Thyroid gland (tissue), 4 donors: ENCODE data around the gene LSM14A. TPM values are rescaled to one million over a fixed set of nuclear protein-coding genes. Genes with fewer than 3 reads are reported as not detected.

Source experiments
- DNase-seq, 2 donors: peaks; one replicate each; pipeline ENCODE4 v3.0.0-alpha.2; 2019
- H3K27ac ChIP-seq, 3 donors: fragments of 200-600 bp; sonication (generic); 1 replicate in 2 of 3; 2 replicates in 1 of 3; pipeline ENCODE4 v1.5.1; 2016 to 2019; ENCODE audit warnings: mild to moderate bottlenecking in 1 of 3, moderate library complexity in 1 of 3
- H3K27me3 ChIP-seq: fragments of 200-600 bp; sonication (generic); one replicate; pipeline ENCODE4 v1.5.1; 2019
- H3K36me3 ChIP-seq, 2 donors: fragments of 200-600 bp; sonication (generic); one replicate each; pipeline ENCODE4 v1.5.1; 2016 to 2019
- H3K4me1 ChIP-seq, 2 donors: fragments of 200-600 bp; sonication (generic); one replicate each; pipeline ENCODE4 v1.5.1; 2017 to 2019
- H3K4me3 ChIP-seq, 3 donors: fragments of 200-600 bp; sonication (generic); replicated peaks in 1 of 3; 1 replicate in 2 of 3; 2 replicates in 1 of 3; pipeline ENCODE4 v1.5.1; 2016; ENCODE audit warnings: mild to moderate bottlenecking in 1 of 3
- H3K9me3 ChIP-seq: fragments of 200-600 bp; sonication (generic); one replicate; pipeline ENCODE4 v1.5.1; 2017
- CTCF ChIP-seq, 6 experiments: fragments of 200-600 bp in 3 of 6; fragments of 450-650 bp in 3 of 6; sonication (generic) in 3 of 6; IDR thresholded peaks; one replicate each; pipeline ENCODE4 v1.5.1; 2016 to 2019; ENCODE audit warnings: antibody characterized with exemption in 6 of 6, mild to moderate bottlenecking in 2 of 6, inconsistent platforms in 1 of 6, moderate library complexity in 1 of 6
- POLR2A ChIP-seq, 2 donors: fragments of 450-650 bp; IDR thresholded peaks; one replicate each; pipeline ENCODE4 v1.6.1; 2017; ENCODE audit warnings: antibody characterized with exemption in 2 of 2, mild to moderate bottlenecking in 2 of 2, moderate library complexity in 1 of 2
- WGBS, 2 donors: methylation state at CpG; one replicate each; pipeline ENCODE4 v1.1.5; 2017; 5-methylcytosine and 5-hydroxymethylcytosine counted together
- intact Hi-C: fragments of 100-400 bp; cut with DNase I; formaldehyde crosslinking; loops from one replicate; pipeline ENCODE4 v1.15.1; 2023
- total RNA-seq, 4 donors: library from RNA; depleted of rRNA; stranded (reverse); fragments of >200 nt; gene quantifications; one replicate each; pipeline ENCODE4 v1.2.3, GENCODE V29; 2016

LSM14A gene
- total RNA-seq, 4 donors from 2014 or later = 137 to 253 (median 168) TPM

- H3K27me3 ChIP-seq = no peaks in the 10 kb centered on the region
- intact Hi-C loops = no loop called here
- no peaks in the 10 kb centered on the region for H3K9me3 ChIP-seq
- no peak for DNase-seq
- no peak overlapping the region for H3K4me3 ChIP-seq
- TF ChIP-seq POLR2A (IDR thresholded peaks at IDR 0.05) (no peak), CTCF (IDR thresholded peaks at IDR 0.05) (no peak)
- peaks cover 0 to 8% of the 10 kb centered on the region in 2 donors for H3K36me3 ChIP-seq
- H3K4me1 ChIP-seq = peaks cover 68 to 80% of the 10 kb centered on the region in 2 donors
- no peak overlapping the region for H3K27ac ChIP-seq
Measured at GRCh38 chr19:34182125-34182524, 9.8 kb downstream of the LSM14A start.

- no peak overlapping the region for H3K4me3 ChIP-seq
- intact Hi-C loops = no loop called here
Measured at GRCh38 chr19:34184880-34185491, 12.7 kb downstream of the LSM14A start.

GRCh38 chr19:34186205-34186604 is 13.9 kb downstream of the LSM14A start:
- WGBS, 2 donors = 96 to 99% methylated on average over 2 of the region's 2 CpGs
- Histone ChIP-seq H3K27ac (no peak overlapping the region), H3K9me3 (no peaks in the 10 kb centered on the region), H3K4me3 (no peak overlapping the region), H3K27me3 (no peaks in the 10 kb centered on the region), H3K4me1 (peaks cover 59 to 72% of the 10 kb centered on the region in 2 donors), H3K36me3 (no peaks in the 10 kb centered on the region)
- intact Hi-C loops = no loop called here
- no peak for TF ChIP-seq CTCF (IDR thresholded peaks at IDR 0.05)
- TF ChIP-seq POLR2A (IDR thresholded peaks at IDR 0.05) = no peak
- DNase-seq = no peak

More at GRCh38 chr19:34184880-34185491, 12.7 kb downstream of the LSM14A start:
- TF ChIP-seq POLR2A (IDR thresholded peaks at IDR 0.05) (no peak), CTCF (IDR thresholded peaks at IDR 0.05) (no peak)
- 60 to 61% methylated on average over 6 of the region's 6 CpGs for WGBS, 2 donors
- no peak overlapping the region for H3K27ac ChIP-seq
- H3K4me1 ChIP-seq = peaks cover 59 to 75% of the 10 kb centered on the region in 2 donors
- no peaks in the 10 kb centered on the region for H3K27me3 ChIP-seq
- peaks cover 0 to 8% of the 10 kb centered on the region in 2 donors for H3K36me3 ChIP-seq
- DNase-seq = no peak
- H3K9me3 ChIP-seq = no peaks in the 10 kb centered on the region

GRCh38 chr19:34187011-34187410 is 14.7 kb downstream of the LSM14A start:
- Histone ChIP-seq H3K9me3 (no peaks in the 10 kb centered on the region), H3K4me1 (peaks cover 56 to 72% of the 10 kb centered on the region in 2 donors), H3K36me3 (no peaks in the 10 kb centered on the region), H3K27ac (no peak overlapping the region), H3K4me3 (no peak overlapping the region), H3K27me3 (no peaks in the 10 kb centered on the region)
- intact Hi-C loops = no loop called here
- 97 to 98% methylated on average over 8 of the region's 8 CpGs for WGBS, 2 donors
- no peak for DNase-seq
- TF ChIP-seq POLR2A (IDR thresholded peaks at IDR 0.05) = no peak
- no peak for TF ChIP-seq CTCF (IDR thresholded peaks at IDR 0.05)

- peaks cover 56 to 69% of the 10 kb centered on the region in 2 donors for H3K4me1 ChIP-seq
- no peak for TF ChIP-seq CTCF (IDR thresholded peaks at IDR 0.05)
- no peak for TF ChIP-seq POLR2A (IDR thresholded peaks at IDR 0.05)
- H3K4me3 ChIP-seq = no peak overlapping the region
- H3K27ac ChIP-seq = no peak overlapping the region
- no peaks in the 10 kb centered on the region for H3K27me3 ChIP-seq
- no peak for DNase-seq
- intact Hi-C loops = no loop called here
- H3K9me3 ChIP-seq = no peaks in the 10 kb centered on the region
- H3K36me3 ChIP-seq = no peaks in the 10 kb centered on the region
- 91 to 94% methylated on average over 4 of the region's 4 CpGs for WGBS, 2 donors
Measured at GRCh38 chr19:34188408-34188807, 16.1 kb downstream of the LSM14A start.
